WTC11 (cell line): Measurements from ENCODE around the gene NRXN2. TPM values are rescaled to one million over a fixed set of nuclear protein-coding genes. Genes with fewer than 3 reads are reported as not detected.

Experiments
- ATAC-seq: fragments of 200-7000 bp; cut with Tn5 transposase; 2 replicates; pipeline ENCODE4 v1.10.0; 2021; ENCODE audit warnings: mild to moderate bottlenecking, moderate library complexity
- CTCF ChIA-PET: fragments of 300-600 bp; sonication (Branson Sonifier 250); formaldehyde crosslinking; loops from one replicate; lab custom pipeline; 2021; ENCODE audit warnings: antibody characterized with exemption; lab: Charles Lee
- POLR2A ChIA-PET: fragments of 350-600 bp; sonication (Branson Sonifier 250); formaldehyde crosslinking; loops from one replicate; lab custom pipeline; 2021; ENCODE audit warnings: antibody characterized with exemption; lab: Charles Lee
- DNase-seq: peaks from one replicate; pipeline ENCODE4 v3.0.0; 2021; ENCODE audit warnings: low spot score
- H3K27ac Mint-ChIP-seq: 2 replicates; pipeline ENCODE4 v1.8.0; 2021; ENCODE audit warnings: mixed read lengths
- H3K27me3 Mint-ChIP-seq: 2 replicates; pipeline ENCODE4 v1.8.0; 2021; ENCODE audit warnings: low read depth, mild to moderate bottlenecking, moderate library complexity, mixed read lengths
- H3K36me3 Mint-ChIP-seq: 2 replicates; pipeline ENCODE4 v1.8.0; 2021; ENCODE audit warnings: mixed read lengths
- H3K4me1 Mint-ChIP-seq: 2 replicates; pipeline ENCODE4 v1.8.0; 2022; ENCODE audit warnings: mixed read lengths
- H3K4me3 Mint-ChIP-seq: 2 replicates; pipeline ENCODE4 v1.8.0; 2021; ENCODE audit warnings: mild to moderate bottlenecking, moderate library complexity, mixed read lengths
- H3K9me3 Mint-ChIP-seq: 2 replicates; pipeline ENCODE4 v1.8.0; 2021; ENCODE audit warnings: mixed read lengths
- ARID4B ChIP-seq: sonication (generic); formaldehyde crosslinking; IDR thresholded peaks from 2 replicates; pipeline ENCODE4 v1.8.0; 2023; ENCODE audit warnings: missing genetic modification reagents, mild to moderate bottlenecking, borderline replicate concordance
- FOXP4 ChIP-seq: sonication (generic); formaldehyde crosslinking; IDR thresholded peaks from 2 replicates; pipeline ENCODE4 v1.8.0; 2022; ENCODE audit warnings: mild to moderate bottlenecking, missing genetic modification reagents
- HMGXB4 ChIP-seq: sonication (generic); formaldehyde crosslinking; IDR thresholded peaks from 2 replicates; pipeline ENCODE4 v1.8.1; 2023; ENCODE audit warnings: mild to moderate bottlenecking, moderate library complexity, missing genetic modification reagents
- JAZF1 ChIP-seq: fragments of 250-450 bp; sonication (Bioruptor Pico); IDR thresholded peaks from 2 replicates; pipeline ENCODE4 v1.9.0; 2021; ENCODE audit warnings: moderate library complexity, mild to moderate bottlenecking, inconsistent platforms
- KAT7 ChIP-seq: sonication (generic); formaldehyde crosslinking; IDR thresholded peaks from 2 replicates; pipeline ENCODE4 v1.8.1; 2023; ENCODE audit warnings: missing genetic modification reagents, mild to moderate bottlenecking, borderline replicate concordance
- MAX ChIP-seq: sonication (generic); formaldehyde crosslinking; IDR thresholded peaks from 2 replicates; pipeline ENCODE4 v1.8.0; 2022; ENCODE audit warnings: mild to moderate bottlenecking, missing genetic modification reagents
- NFATC4 ChIP-seq: fragments of 250-450 bp; sonication (Bioruptor Pico); IDR thresholded peaks from 2 replicates; pipeline ENCODE4 v1.9.0; 2021; ENCODE audit warnings: mild to moderate bottlenecking
- NR3C1 ChIP-seq: sonication (generic); formaldehyde crosslinking; conservative IDR thresholded peaks from 2 replicates; pipeline ENCODE4 v1.8.1; 2023; ENCODE audit warnings: low read depth, mild to moderate bottlenecking, missing genetic modification reagents
- RELA ChIP-seq: sonication (generic); formaldehyde crosslinking; IDR thresholded peaks from 2 replicates; pipeline ENCODE4 v1.8.1; 2022; ENCODE audit warnings: missing genetic modification reagents, mild to moderate bottlenecking, borderline replicate concordance
- SMAD3 ChIP-seq: sonication (generic); formaldehyde crosslinking; IDR thresholded peaks from 2 replicates; pipeline ENCODE4 v1.8.0; 2022; ENCODE audit warnings: missing genetic modification reagents, mild to moderate bottlenecking, borderline replicate concordance
- SMAD4 ChIP-seq: sonication (generic); formaldehyde crosslinking; IDR thresholded peaks from 2 replicates; pipeline ENCODE4 v1.8.0; 2022; ENCODE audit warnings: mild to moderate bottlenecking, missing genetic modification reagents
- SP1 ChIP-seq: sonication (generic); formaldehyde crosslinking; conservative IDR thresholded peaks from 2 replicates; pipeline ENCODE4 v1.8.1; 2022; ENCODE audit warnings: missing genetic modification reagents
- TP53 ChIP-seq: sonication (generic); formaldehyde crosslinking; IDR thresholded peaks from 2 replicates; pipeline ENCODE4 v1.8.1; 2023; ENCODE audit warnings: mild to moderate bottlenecking, missing genetic modification reagents
- ZBTB21 ChIP-seq: sonication (generic); formaldehyde crosslinking; IDR thresholded peaks from 2 replicates; pipeline ENCODE4 v1.8.1; 2023; ENCODE audit warnings: mild to moderate bottlenecking, missing genetic modification reagents, borderline replicate concordance
- ZNF232 ChIP-seq: sonication (generic); formaldehyde crosslinking; IDR thresholded peaks from 2 replicates; pipeline ENCODE4 v1.8.0; 2022; ENCODE audit warnings: mild to moderate bottlenecking, missing genetic modification reagents
- ZNF281 ChIP-seq: sonication (generic); formaldehyde crosslinking; IDR thresholded peaks from 2 replicates; pipeline ENCODE4 v1.8.0; 2023; ENCODE audit warnings: mild to moderate bottlenecking, missing genetic modification reagents
- ZNF317 ChIP-seq: sonication (generic); formaldehyde crosslinking; IDR thresholded peaks from 2 replicates; pipeline ENCODE4 v1.8.1; 2023; ENCODE audit warnings: low read depth, mild to moderate bottlenecking, moderate library complexity, missing genetic modification reagents, borderline replicate concordance
- ZNF396 ChIP-seq: fragments of 250-450 bp; sonication (Bioruptor Pico); IDR thresholded peaks from 2 replicates; pipeline ENCODE4 v1.8.0; 2021; ENCODE audit warnings: mild to moderate bottlenecking, moderate library complexity, borderline replicate concordance
- total RNA-seq: library from RNA; stranded (reverse); gene quantifications from 3 replicates; pipeline ENCODE4 v1.2.3, GENCODE V29; 2021

NRXN2 gene
- total RNA-seq, 1 experiment from 2014 or later, result 8.6 TPM

- no peak for ATAC-seq
- ChIA-PET CTCF (interaction anchor here (0.6 to 1.4 kb wide), 3 partner anchors 12 to 23 kb away, joined by 3 read pairs; partner anchors contain the start of genes RASGRP2 and SF1), POLR2A (interaction anchor here (0.7 kb wide), 1 partner anchor 12 kb away, joined by 4 read pairs; no protein-coding TSS in a partner anchor)
- TF ChIP-seq JAZF1 (CRISPR knock-in tag) (no peak), NR3C1 (CRISPR knock-in tag) (no peak), SMAD4 (CRISPR knock-in tag) (no peak), SMAD3 (CRISPR knock-in tag) (no peak), ARID4B (CRISPR knock-in tag) (no peak), SP1 (CRISPR knock-in tag) (no peak), ZBTB21 (CRISPR knock-in tag) (no peak), HMGXB4 (no peak), ZNF232 (no peak), KAT7 (CRISPR knock-in tag) (no peak), FOXP4 (no peak)
- DNase-seq, result no peak
- Mint-ChIP-seq H3K9me3 (no peaks in the 10 kb centered on the region), H3K27ac (peak overlapping the region; percentile 49; the same call in 1 of the 2 replicates), H3K4me1 (peaks cover 57% of the 10 kb centered on the region), H3K27me3 (no peaks in the 10 kb centered on the region), H3K36me3 (peaks cover 70% of the 10 kb centered on the region), H3K4me3 (no peak overlapping the region)
These were observed 43.9 kb upstream of the NRXN2 start for GRCh38 chr11:64766881-64767280.

GRCh38 chr11:64765851-64766665 lies 43.1 kb upstream of the NRXN2 start:
- Mint-ChIP-seq H3K27me3 (no peaks in the 10 kb centered on the region), H3K36me3 (peaks cover 62% of the 10 kb centered on the region)
- CTCF ChIA-PET, result interaction anchor here (1.1 to 1.4 kb wide), 2 partner anchors 13 to 22 kb away, joined by 3 read pairs; partner anchors contain the start of genes RASGRP2 and SF1

More at GRCh38 chr11:64765851-64766665, 43.1 kb upstream of the NRXN2 start:
- TF ChIP-seq ZNF281 (no peak), RELA (no peak), ZNF317 (CRISPR knock-in tag) (no peak), KAT7 (CRISPR knock-in tag) (no peak), TP53 (CRISPR knock-in tag) (no peak), MAX (no peak), ZNF396 (no peak), NFATC4 (no peak)
- DNase-seq (no peak), ATAC-seq (no peak)
- Mint-ChIP-seq H3K9me3 (no peaks in the 10 kb centered on the region), H3K4me1 (peaks cover 66% of the 10 kb centered on the region), H3K27ac (peak overlapping the region; percentile 79), H3K4me3 (no peak overlapping the region)
- POLR2A ChIA-PET, result interaction anchor here (0.7 kb wide), 1 partner anchor 13 kb away, joined by 4 read pairs; no protein-coding TSS in a partner anchor
